Measurements from ENCODE around the gene CD1D.

DNA sequence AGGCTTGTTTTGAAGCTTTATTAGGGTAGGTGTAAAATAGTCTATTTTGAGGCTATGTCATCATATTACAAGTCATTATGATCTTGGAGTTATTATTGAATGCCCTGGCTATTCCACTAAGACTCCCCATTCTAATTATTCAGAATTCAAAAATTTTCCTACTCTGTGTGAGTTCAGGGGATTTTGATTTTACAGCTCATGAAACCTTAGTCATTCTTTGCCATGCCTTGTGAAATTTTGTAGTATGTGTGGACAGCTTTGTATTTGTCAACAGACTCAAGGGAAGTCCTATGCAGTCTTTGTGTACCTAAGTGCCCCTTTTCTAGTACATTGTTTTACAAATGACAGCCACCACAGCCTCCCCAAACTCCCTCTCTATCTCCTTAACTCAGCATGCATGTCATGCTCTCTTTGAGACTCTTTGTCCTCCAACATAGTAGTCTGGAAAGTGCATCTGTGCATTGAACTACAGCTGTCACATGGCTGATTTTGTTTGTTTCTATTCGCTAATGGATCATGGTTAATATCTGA, 28.0 kb downstream of the CD1D start:
- TF ChIP-seq POLR2AphosphoS5 (IDR thresholded peaks at IDR 0.05; ENCODE audit: insufficient read depth in 1 of 2, low read depth in 1 of 2), result no peak
- TF ChIP-seq POLR2A (IDR thresholded peaks at IDR 0.05), result no peak
